B cell (primary cell): Measurements from ENCODE around the gene CHRNA4. TPM values are rescaled to one million over a fixed set of nuclear protein-coding genes. Genes with fewer than 3 reads are reported as not detected.

Source experiments
- ATAC-seq: fragments of 200-7000 bp; cut with Tn5 transposase; one replicate; pipeline ENCODE4 v1.10.0; 2021; ENCODE audit warnings: low read depth, mild to moderate bottlenecking, moderate number of reproducible peaks, moderate library complexity
- CTCF ChIA-PET: fragments of 350-600 bp; sonication (Branson Sonifier 250); formaldehyde crosslinking; loops from one replicate; lab custom pipeline; 2021; ENCODE audit warnings: antibody characterized with exemption, inconsistent platforms; lab: Charles Lee
- POLR2A ChIA-PET: fragments of 350-600 bp; sonication (Branson Sonifier 250); formaldehyde crosslinking; loops from one replicate; lab custom pipeline; 2021; ENCODE audit warnings: antibody characterized with exemption; lab: Charles Lee
- DNase-seq: peaks from one replicate; pipeline ENCODE4 v3.0.0; 2013
- H2AFZ ChIP-seq: 2 replicates; pipeline ENCODE4 v1.6.1; 2012; ENCODE audit warnings: mild to moderate bottlenecking, low read depth, low read length; ENCODE audit not compliant: insufficient read depth, poor library complexity, severe bottlenecking
- H3K27ac ChIP-seq, 2 donors: 1 replicate in 1 of 2; 2 replicates in 1 of 2; pipeline ENCODE4 v1.5.1; 2012 to 2013; ENCODE audit warnings: low read length in 2 of 2, mild to moderate bottlenecking in 2 of 2, moderate library complexity in 1 of 2
- H3K27me3 ChIP-seq, 4 experiments: fragments of 200-600 bp in 1 of 4; sonication (generic) in 1 of 4; replicated peaks in 1 of 4; 1 replicate in 2 of 4; 2 replicates in 2 of 4; pipeline versions ENCODE4 v1.6.1 to v1.7.0; 2013 to 2016; ENCODE audit warnings: low read length in 3 of 4, mild to moderate bottlenecking in 2 of 4, mixed read lengths in 1 of 4, moderate library complexity in 1 of 4; ENCODE audit not compliant: insufficient read depth in 4 of 4, control insufficient read depth in 3 of 4; ENCODE audit errors: control extremely low read depth in 1 of 4
- H3K36me3 ChIP-seq, 2 experiments: replicated peaks in 1 of 2; 1 replicate in 1 of 2; 2 replicates in 1 of 2; pipeline versions ENCODE4 v1.6.1 to v1.7.1; 2013; ENCODE audit warnings: low read length in 1 of 2; ENCODE audit not compliant: insufficient read depth in 2 of 2, control insufficient read depth in 1 of 2; ENCODE audit errors: control extremely low read depth in 1 of 2, extremely low read depth in 1 of 2
- H3K4me1 ChIP-seq, 2 donors: fragments of 200-600 bp in 1 of 2; sonication (generic) in 1 of 2; 1 replicate in 1 of 2; 2 replicates in 1 of 2; pipeline versions ENCODE4 v1.5.1 to v1.6.1; 2013 to 2017; ENCODE audit warnings: low read length in 2 of 2; ENCODE audit not compliant: control insufficient read depth in 2 of 2, insufficient read depth in 2 of 2
- H3K4me2 ChIP-seq: replicated peaks from 2 replicates; pipeline ENCODE3; 2012; ENCODE audit warnings: mild to moderate bottlenecking, low read depth, low read length; ENCODE audit not compliant: poor library complexity, severe bottlenecking
- H3K4me3 ChIP-seq, 5 experiments: fragments of 200-600 bp in 1 of 5; sonication (generic) in 1 of 5; 1 replicate in 3 of 5; 2 replicates in 2 of 5; pipeline versions ENCODE4 v1.5.1 to v1.7.0; 2011 to 2016; ENCODE audit warnings: low read length in 4 of 5, mild to moderate bottlenecking in 4 of 5, low read depth in 2 of 5, control low read depth in 1 of 5, moderate library complexity in 1 of 5; ENCODE audit not compliant: insufficient read depth in 1 of 5; ENCODE audit errors: control extremely low read depth in 1 of 5, extremely low read depth in 1 of 5
- H3K79me2 ChIP-seq: fragments of 200-600 bp; sonication (generic); one replicate; pipeline ENCODE4 v1.6.0; 2016; ENCODE audit warnings: low read length; ENCODE audit not compliant: control insufficient read depth, insufficient read depth
- H3K9ac ChIP-seq: fragments of 200-600 bp; sonication (generic); 2 replicates; pipeline ENCODE4 v1.6.1; 2017; ENCODE audit warnings: mild to moderate bottlenecking, low read length, moderate library complexity
- H3K9me3 ChIP-seq, 3 donors: one replicate each; pipeline versions ENCODE4 v1.6.1 to v1.7.1; 2013; ENCODE audit warnings: low read length in 2 of 3; ENCODE audit not compliant: control insufficient read depth in 2 of 3, insufficient read depth in 1 of 3; ENCODE audit errors: control extremely low read depth in 1 of 3
- H4K20me1 ChIP-seq: 2 replicates; pipeline ENCODE4 v1.6.0; 2012; ENCODE audit warnings: mild to moderate bottlenecking, low read length; ENCODE audit not compliant: insufficient read depth, control insufficient read depth, poor library complexity, severe bottlenecking
- H3K27ac Mint-ChIP-seq: one replicate; pipeline ENCODE4 v1.8.0; 2021; ENCODE audit warnings: mixed read lengths
- H3K27me3 Mint-ChIP-seq: one replicate; pipeline ENCODE4 v1.8.0; 2021; ENCODE audit warnings: mixed read lengths
- H3K4me1 Mint-ChIP-seq: one replicate; pipeline ENCODE4 v1.8.0; 2021; ENCODE audit warnings: mixed read lengths
- H3K4me3 Mint-ChIP-seq: one replicate; pipeline ENCODE4 v1.8.0; 2021; ENCODE audit warnings: mixed read lengths
- H3K9me3 Mint-ChIP-seq: one replicate; pipeline ENCODE4 v1.8.0; 2022; ENCODE audit warnings: mixed read lengths; ENCODE audit not compliant: insufficient read depth
- EZH2 ChIP-seq: IDR thresholded peaks from 2 replicates; pipeline ENCODE4 v1.6.1; 2012; ENCODE audit warnings: borderline replicate concordance, low read depth, mild to moderate bottlenecking, moderate library complexity, low read length; ENCODE audit not compliant: insufficient read depth, poor library complexity, severe bottlenecking
- WGBS: methylation state at CpG from one replicate; pipeline ENCODE4 v1.1.5; 2013; ENCODE audit warnings: missing lambda C conversion rate; ENCODE audit not compliant: insufficient coverage; 5-methylcytosine and 5-hydroxymethylcytosine counted together
- intact Hi-C: fragments of 100-400 bp; cut with micrococcal nuclease; formaldehyde crosslinking; loops from one replicate; pipeline ENCODE4 v1.10.0; 2022
- polyA plus RNA-seq: library from polyadenylated mRNA; depleted of rRNA; stranded (reverse); fragments of >200 nt; gene quantifications from 2 replicates; pipeline ENCODE4 v1.2.3, GENCODE V29; 2012
- total RNA-seq, 2 donors: library from RNA; stranded (reverse); fragments of 120-200 nt in 1 of 2; gene quantifications; 1 replicate in 1 of 2; 2 replicates in 1 of 2; pipeline versions ENCODE4 v1.2.3 to v1.2.4, GENCODE V29; 2013 to 2022
- TF ChIP-seq, protein P1 (sequence below): fragments of 200-600 bp; IDR thresholded peaks from one replicate; pipeline ENCODE4 v1.8.0; 2022; ENCODE audit warnings: antibody characterized with exemption, mild to moderate bottlenecking

Gene CHRNA4
- total and polyA plus RNA-seq, 2 donors (not counting 1 experiment from before 2014, with no cell fraction given) = not detected

GRCh38 chr20:63356931-63357879 is 3.9 kb downstream of the CHRNA4 start:
- no peak overlapping the region for H3K4me2 ChIP-seq
- no peaks in the 10 kb centered on the region for H3K36me3 ChIP-seq
- no peaks in the 10 kb centered on the region for H3K9me3 Mint-ChIP-seq
- H4K20me1 ChIP-seq = no peaks in the 10 kb centered on the region
- no peak for ATAC-seq
- H3K4me1 ChIP-seq = peaks cover 0 to 9% of the 10 kb centered on the region in 2 donors
- POLR2A ChIA-PET = no interaction called here
- intact Hi-C loops = no loop called here
- H2AFZ ChIP-seq = no peak overlapping the region
- H3K4me3 Mint-ChIP-seq = no peak overlapping the region
- no peaks in the 10 kb centered on the region for H3K4me1 Mint-ChIP-seq
- no peak overlapping the region for H3K9ac ChIP-seq
- H3K27ac ChIP-seq = no peak overlapping the region
- DNase-seq = no peak
- WGBS = 80% methylated on average over 26 of the region's 30 CpGs
- peaks cover 0 to 37% (median 9%) of the 10 kb centered on the region in 4 experiments for H3K27me3 ChIP-seq
- H3K4me3 ChIP-seq = no peak overlapping the region
- no peaks in the 10 kb centered on the region for H3K79me2 ChIP-seq
- H3K9me3 ChIP-seq = peaks cover 0 to 19% (median 0%) of the 10 kb centered on the region in 3 donors
- CTCF ChIA-PET = no interaction called here
- no peak overlapping the region for H3K27ac Mint-ChIP-seq
- H3K27me3 Mint-ChIP-seq = peaks cover 8% of the 10 kb centered on the region
- TF ChIP-seq, protein P1, sequence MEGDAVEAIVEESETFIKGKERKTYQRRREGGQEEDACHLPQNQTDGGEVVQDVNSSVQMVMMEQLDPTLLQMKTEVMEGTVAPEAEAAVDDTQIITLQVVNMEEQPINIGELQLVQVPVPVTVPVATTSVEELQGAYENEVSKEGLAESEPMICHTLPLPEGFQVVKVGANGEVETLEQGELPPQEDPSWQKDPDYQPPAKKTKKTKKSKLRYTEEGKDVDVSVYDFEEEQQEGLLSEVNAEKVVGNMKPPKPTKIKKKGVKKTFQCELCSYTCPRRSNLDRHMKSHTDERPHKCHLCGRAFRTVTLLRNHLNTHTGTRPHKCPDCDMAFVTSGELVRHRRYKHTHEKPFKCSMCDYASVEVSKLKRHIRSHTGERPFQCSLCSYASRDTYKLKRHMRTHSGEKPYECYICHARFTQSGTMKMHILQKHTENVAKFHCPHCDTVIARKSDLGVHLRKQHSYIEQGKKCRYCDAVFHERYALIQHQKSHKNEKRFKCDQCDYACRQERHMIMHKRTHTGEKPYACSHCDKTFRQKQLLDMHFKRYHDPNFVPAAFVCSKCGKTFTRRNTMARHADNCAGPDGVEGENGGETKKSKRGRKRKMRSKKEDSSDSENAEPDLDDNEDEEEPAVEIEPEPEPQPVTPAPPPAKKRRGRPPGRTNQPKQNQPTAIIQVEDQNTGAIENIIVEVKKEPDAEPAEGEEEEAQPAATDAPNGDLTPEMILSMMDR = no peak
- TF ChIP-seq EZH2 = no peak

DNA sequence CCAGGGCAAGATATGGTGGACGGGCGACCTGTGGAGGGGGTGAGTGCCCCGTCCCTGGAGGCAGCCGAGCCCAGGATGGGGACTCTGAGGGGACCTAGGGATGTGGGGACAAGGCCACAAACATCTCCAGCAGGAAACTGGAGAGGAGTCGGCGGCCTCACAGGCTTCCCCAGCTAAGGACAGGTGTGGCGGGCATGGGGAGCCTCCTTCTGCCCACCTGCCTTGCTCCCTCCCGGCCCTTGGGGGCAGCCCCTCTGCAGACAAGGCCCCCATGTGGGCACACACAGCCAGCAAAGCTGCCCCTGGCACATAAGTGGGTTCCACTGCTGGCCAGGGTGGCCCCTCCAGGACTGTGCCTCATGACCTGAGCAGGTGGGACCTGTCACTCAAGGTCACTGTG is 4.6 kb downstream of the CHRNA4 start:
- Histone ChIP-seq H3K4me2 (no peak overlapping the region), H3K9ac (no peak overlapping the region), H2AFZ (no peak overlapping the region), H3K4me1 (peaks cover 0 to 5% of the 10 kb centered on the region in 2 donors), H3K36me3 (no peaks in the 10 kb centered on the region), H3K27me3 (peaks cover 0 to 31% (median 8%) of the 10 kb centered on the region in 4 experiments), H3K79me2 (no peaks in the 10 kb centered on the region), H4K20me1 (no peaks in the 10 kb centered on the region), H3K27ac (no peak overlapping the region), H3K4me3 (no peak overlapping the region), H3K9me3 (peaks cover 0 to 22% (median 0%) of the 10 kb centered on the region in 3 donors)
- POLR2A ChIA-PET = no interaction called here
- CTCF ChIA-PET = no interaction called here
- WGBS = 86% methylated on average over 8 of the region's 8 CpGs
- intact Hi-C loops = no loop called here
- H3K4me3 Mint-ChIP-seq = no peak overlapping the region
- ATAC-seq (no peak), DNase-seq (no peak)
- peaks cover 8% of the 10 kb centered on the region for H3K27me3 Mint-ChIP-seq
- no peak overlapping the region for H3K27ac Mint-ChIP-seq
- H3K4me1 Mint-ChIP-seq = no peaks in the 10 kb centered on the region
- H3K9me3 Mint-ChIP-seq = no peaks in the 10 kb centered on the region
- TF ChIP-seq, protein P1 = no peak
- TF ChIP-seq EZH2 = no peak
